Caco-2 (cell line): ENCODE measurements around the gene ROBO1. TPM values are rescaled to one million over a fixed set of nuclear protein-coding genes. Genes with fewer than 3 reads are reported as not detected.

ENCODE experiments used
- BruUV-seq: library from RNA; stranded (reverse); fragments of 400-500 nt; replicated peaks from 2 replicates; lab custom pipeline; 2021; lab: Mats Ljungman, UMichigan
- CTCF ChIA-PET: fragments of 300-600 bp; sonication (Branson Sonifier 250); formaldehyde crosslinking; loops from one replicate; lab custom pipeline; 2022; ENCODE audit warnings: antibody characterized with exemption; lab: Charles Lee
- POLR2A ChIA-PET: fragments of 300-600 bp; sonication (Branson Sonifier 250); formaldehyde crosslinking; loops from one replicate; lab custom pipeline; 2022; ENCODE audit warnings: antibody characterized with exemption; lab: Charles Lee
- DNase-seq, 2 experiments: peaks; one replicate each; pipeline versions ENCODE4 v3.0.0 to v3.0.0-alpha.2; 2020 to 2022
- H3K27me3 ChIP-seq: replicated peaks from 2 replicates; pipeline ENCODE4 v1.6.0; 2011; ENCODE audit warnings: low read length; ENCODE audit not compliant: control insufficient read depth, insufficient read depth
- H3K36me3 ChIP-seq: 2 replicates; pipeline ENCODE4 v1.5.1; 2011; ENCODE audit warnings: low read length; ENCODE audit not compliant: control insufficient read depth, insufficient read depth
- H3K4me1 ChIP-seq: fragments of 250-450 bp; sonication (Bioruptor Pico); 2 replicates; pipeline ENCODE4 v1.5.1; 2020; ENCODE audit warnings: mild to moderate bottlenecking
- H3K4me3 ChIP-seq: 2 replicates; pipeline ENCODE4 v1.5.1; 2011; ENCODE audit warnings: low read depth, mild to moderate bottlenecking, control low read depth, low read length
- H3K9me3 ChIP-seq: fragments of 250-450 bp; sonication (Bioruptor Pico); 2 replicates; pipeline ENCODE4 v1.5.1; 2020; ENCODE audit warnings: mild to moderate bottlenecking, moderate library complexity
- H3K27ac Mint-ChIP-seq: one replicate; pipeline ENCODE4 v1.8.0; 2022; ENCODE audit warnings: mixed read lengths; ENCODE audit not compliant: unreplicated experiment
- H3K27me3 Mint-ChIP-seq: one replicate; pipeline ENCODE4 v1.8.0; 2022; ENCODE audit warnings: mixed read lengths; ENCODE audit not compliant: insufficient read depth, unreplicated experiment
- H3K36me3 Mint-ChIP-seq: one replicate; pipeline ENCODE4 v1.8.0; 2022; ENCODE audit warnings: mild to moderate bottlenecking, mixed read lengths; ENCODE audit not compliant: insufficient read depth, unreplicated experiment
- H3K4me1 Mint-ChIP-seq: one replicate; pipeline ENCODE4 v1.8.0; 2022; ENCODE audit warnings: low read depth, mixed read lengths; ENCODE audit not compliant: unreplicated experiment
- H3K4me3 Mint-ChIP-seq: one replicate; pipeline ENCODE4 v1.8.0; 2022; ENCODE audit warnings: mild to moderate bottlenecking, moderate library complexity, mixed read lengths; ENCODE audit not compliant: unreplicated experiment
- H3K9me3 Mint-ChIP-seq: one replicate; pipeline ENCODE4 v1.8.0; 2022; ENCODE audit warnings: mixed read lengths; ENCODE audit not compliant: unreplicated experiment
- intact Hi-C: fragments of 100-400 bp; cut with micrococcal nuclease; formaldehyde crosslinking; loops from one replicate; pipeline ENCODE4 v1.10.0; 2022; ENCODE audit not compliant: unreplicated experiment
- total RNA-seq: library from RNA; stranded (reverse); gene quantifications from 2 replicates; pipeline ENCODE4 v1.2.3, GENCODE V29; 2022
- TF ChIP-seq, protein P1 (sequence below), 2 experiments: fragments of 200-600 bp in 1 of 2; IDR thresholded peaks; 1 replicate in 1 of 2; 2 replicates in 1 of 2; pipeline versions ENCODE4 v1.5.1 to v1.8.0; 2011 to 2022; ENCODE audit warnings: antibody characterized with exemption in 1 of 2, control low read depth in 1 of 2, inconsistent platforms in 1 of 2, low read depth in 1 of 2, low read length in 1 of 2, mild to moderate bottlenecking in 1 of 2, moderate library complexity in 1 of 2; ENCODE audit not compliant: insufficient read depth in 1 of 2, severe bottlenecking in 1 of 2, unreplicated experiment in 1 of 2

ROBO1 gene
- total RNA-seq, 1 experiment from 2014 or later, result 1.8 TPM

DNA sequence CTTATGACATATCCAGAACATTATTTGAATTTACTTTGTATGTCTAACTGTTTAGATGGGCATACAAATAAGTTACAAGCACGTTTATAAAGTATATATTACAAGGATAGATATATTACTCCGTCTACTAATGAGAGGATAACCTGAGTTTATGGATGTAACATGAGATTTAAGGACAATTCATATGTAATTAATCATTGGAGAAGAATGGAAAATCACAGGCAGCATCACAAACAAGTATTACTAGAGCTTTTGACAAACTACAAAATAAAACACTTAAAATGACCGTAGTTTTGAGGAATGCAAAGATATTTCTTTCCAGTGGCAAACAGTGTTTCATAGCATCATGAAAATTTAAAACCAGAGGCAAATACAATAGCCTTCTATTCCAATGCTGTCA lies 113.8 kb downstream of the ROBO1 start:
- Mint-ChIP-seq H3K27ac (no peak overlapping the region), H3K4me3 (no peak overlapping the region), H3K36me3 (no peaks in the 10 kb centered on the region), H3K4me1 (no peaks in the 10 kb centered on the region), H3K9me3 (no peaks in the 10 kb centered on the region), H3K27me3 (no peaks in the 10 kb centered on the region)
- ChIA-PET CTCF (no interaction called here), POLR2A (no interaction called here)
- BruUV-seq, result no TSS peak
- Histone ChIP-seq H3K4me1 (no peaks in the 10 kb centered on the region), H3K4me3 (no peak overlapping the region), H3K9me3 (no peaks in the 10 kb centered on the region), H3K27me3 (no peaks in the 10 kb centered on the region), H3K36me3 (no peaks in the 10 kb centered on the region)
- TF ChIP-seq, protein P1, sequence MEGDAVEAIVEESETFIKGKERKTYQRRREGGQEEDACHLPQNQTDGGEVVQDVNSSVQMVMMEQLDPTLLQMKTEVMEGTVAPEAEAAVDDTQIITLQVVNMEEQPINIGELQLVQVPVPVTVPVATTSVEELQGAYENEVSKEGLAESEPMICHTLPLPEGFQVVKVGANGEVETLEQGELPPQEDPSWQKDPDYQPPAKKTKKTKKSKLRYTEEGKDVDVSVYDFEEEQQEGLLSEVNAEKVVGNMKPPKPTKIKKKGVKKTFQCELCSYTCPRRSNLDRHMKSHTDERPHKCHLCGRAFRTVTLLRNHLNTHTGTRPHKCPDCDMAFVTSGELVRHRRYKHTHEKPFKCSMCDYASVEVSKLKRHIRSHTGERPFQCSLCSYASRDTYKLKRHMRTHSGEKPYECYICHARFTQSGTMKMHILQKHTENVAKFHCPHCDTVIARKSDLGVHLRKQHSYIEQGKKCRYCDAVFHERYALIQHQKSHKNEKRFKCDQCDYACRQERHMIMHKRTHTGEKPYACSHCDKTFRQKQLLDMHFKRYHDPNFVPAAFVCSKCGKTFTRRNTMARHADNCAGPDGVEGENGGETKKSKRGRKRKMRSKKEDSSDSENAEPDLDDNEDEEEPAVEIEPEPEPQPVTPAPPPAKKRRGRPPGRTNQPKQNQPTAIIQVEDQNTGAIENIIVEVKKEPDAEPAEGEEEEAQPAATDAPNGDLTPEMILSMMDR (IDR thresholded peaks at IDR 0.05; ENCODE audit: insufficient read depth in 1 of 2, low read depth in 1 of 2, low read length in 1 of 2, severe bottlenecking in 1 of 2, unreplicated experiment in 1 of 2), result no peak
- no peak for DNase-seq
- intact Hi-C loops, result no loop called here

DNA sequence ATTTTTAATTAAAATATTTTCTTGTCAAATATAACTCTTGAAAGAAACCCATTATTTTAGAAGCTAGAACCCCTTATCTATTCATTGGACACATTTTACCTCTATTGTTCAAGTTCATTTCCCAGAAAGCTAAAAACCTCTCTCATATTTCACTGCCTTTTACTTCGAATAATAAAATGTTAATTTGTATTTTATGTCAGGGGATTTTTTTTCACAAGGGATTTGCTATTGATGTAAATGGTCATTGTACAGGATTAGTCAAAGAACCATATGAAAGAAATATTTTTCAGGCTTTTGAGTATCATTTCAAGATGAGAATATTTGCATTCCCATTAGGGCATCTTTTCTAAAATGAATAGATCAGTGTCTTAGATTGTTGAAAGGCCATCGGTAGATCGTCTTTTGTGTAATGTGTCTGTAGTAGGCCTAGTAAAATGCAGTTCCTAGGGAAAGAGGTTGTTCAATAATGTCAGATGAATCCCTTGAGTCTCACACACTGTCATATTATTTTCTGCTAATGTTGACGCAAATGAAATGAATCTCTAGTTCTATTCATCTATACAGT lies 114.5 kb downstream of the ROBO1 start:
- TF ChIP-seq, protein P1 (IDR thresholded peaks at IDR 0.05; ENCODE audit: insufficient read depth in 1 of 2, low read depth in 1 of 2, low read length in 1 of 2, severe bottlenecking in 1 of 2, unreplicated experiment in 1 of 2), result no peak
- Mint-ChIP-seq H3K36me3 (no peaks in the 10 kb centered on the region), H3K9me3 (no peaks in the 10 kb centered on the region), H3K4me3 (no peak overlapping the region), H3K27ac (no peak overlapping the region), H3K27me3 (no peaks in the 10 kb centered on the region), H3K4me1 (no peaks in the 10 kb centered on the region)
- no peak for DNase-seq
- no peaks in the 10 kb centered on the region for H3K4me1 ChIP-seq
- H3K9me3 ChIP-seq, result no peaks in the 10 kb centered on the region
- CTCF ChIA-PET, result no interaction called here
- intact Hi-C loops, result no loop called here
- H3K36me3 ChIP-seq, result no peaks in the 10 kb centered on the region
- no peak overlapping the region for H3K4me3 ChIP-seq
- no peaks in the 10 kb centered on the region for H3K27me3 ChIP-seq
- no TSS peak for BruUV-seq
- POLR2A ChIA-PET, result no interaction called here

DNA sequence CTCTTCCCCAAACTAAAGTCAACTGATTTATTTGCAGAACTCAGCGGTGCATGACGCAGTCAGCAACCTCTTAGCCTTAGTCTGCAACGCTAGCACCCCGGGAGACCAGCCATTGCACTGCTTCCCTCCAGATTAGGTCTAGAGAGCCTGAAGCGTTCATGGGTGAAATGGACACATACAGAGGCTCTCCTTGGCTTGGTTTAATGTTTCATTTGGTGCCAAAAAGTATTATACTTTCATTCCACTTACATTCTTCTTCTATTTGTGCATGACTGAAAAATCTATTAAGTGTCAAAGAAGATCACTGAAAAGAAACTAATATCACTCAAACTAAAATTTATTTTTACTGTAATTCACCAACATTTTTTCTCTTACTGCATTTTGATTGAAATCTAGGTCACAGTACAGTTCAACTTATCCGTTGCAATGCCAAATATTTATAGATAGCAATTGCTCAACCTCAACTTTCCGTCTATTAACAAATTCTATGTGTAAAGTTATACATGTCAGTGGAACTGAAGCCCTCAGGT lies 116.2 kb downstream of the ROBO1 start:
- no peak overlapping the region for H3K27ac Mint-ChIP-seq
- no peaks in the 10 kb centered on the region for H3K4me1 Mint-ChIP-seq
- ChIA-PET CTCF (no interaction called here), POLR2A (no interaction called here)
- no peaks in the 10 kb centered on the region for H3K27me3 Mint-ChIP-seq
- Histone ChIP-seq H3K4me3 (no peak overlapping the region), H3K4me1 (no peaks in the 10 kb centered on the region), H3K9me3 (no peaks in the 10 kb centered on the region), H3K27me3 (no peaks in the 10 kb centered on the region), H3K36me3 (no peaks in the 10 kb centered on the region)
- intact Hi-C loops, result no loop called here
- no TSS peak for BruUV-seq
- no peaks in the 10 kb centered on the region for H3K36me3 Mint-ChIP-seq
- no peaks in the 10 kb centered on the region for H3K9me3 Mint-ChIP-seq
- TF ChIP-seq, protein P1 (IDR thresholded peaks at IDR 0.05; ENCODE audit: insufficient read depth in 1 of 2, low read depth in 1 of 2, low read length in 1 of 2, severe bottlenecking in 1 of 2, unreplicated experiment in 1 of 2), result no peak
- DNase-seq, result no peak
- no peak overlapping the region for H3K4me3 Mint-ChIP-seq
